Ascending aorta (tissue), 2 donors: Measurements from ENCODE around the gene SSBP1. TPM values are rescaled to one million over a fixed set of nuclear protein-coding genes. Genes with fewer than 3 reads are reported as not detected.

Experiments
- DNase-seq, 2 donors: peaks; one replicate each; pipeline ENCODE4 v3.0.0-alpha.2; 2019; ENCODE audit warnings: low spot score in 2 of 2
- H3K27ac ChIP-seq, 2 donors: fragments of 200-600 bp; sonication (generic); one replicate each; pipeline ENCODE4 v1.5.1; 2016 to 2017; ENCODE audit warnings: mild to moderate bottlenecking in 1 of 2
- H3K27me3 ChIP-seq: fragments of 200-600 bp; sonication (generic); one replicate; pipeline ENCODE4 v1.5.1; 2017
- H3K36me3 ChIP-seq, 2 donors: fragments of 200-600 bp; sonication (generic); one replicate each; pipeline ENCODE4 v1.5.1; 2016
- H3K4me1 ChIP-seq, 2 donors: fragments of 200-600 bp; sonication (generic); one replicate each; pipeline ENCODE4 v1.5.1; 2016 to 2017; ENCODE audit warnings: mild to moderate bottlenecking in 1 of 2
- H3K4me3 ChIP-seq, 2 donors: fragments of 200-600 bp; sonication (generic); one replicate each; pipeline ENCODE4 v1.5.1; 2016 to 2017; ENCODE audit warnings: mild to moderate bottlenecking in 1 of 2
- H3K9me3 ChIP-seq, 2 donors: fragments of 200-600 bp; sonication (generic); one replicate each; pipeline ENCODE4 v1.5.1; 2016
- CTCF ChIP-seq, 3 experiments: fragments of 200-600 bp in 2 of 3; fragments of 450-650 bp in 1 of 3; sonication (generic) in 2 of 3; IDR thresholded peaks; one replicate each; pipeline ENCODE4 v1.5.1; 2016 to 2019; ENCODE audit warnings: antibody characterized with exemption in 3 of 3, mild to moderate bottlenecking in 1 of 3, moderate library complexity in 1 of 3
- intact Hi-C: fragments of 100-400 bp; cut with DNase I; formaldehyde crosslinking; loops from one replicate; pipeline ENCODE4 v1.15.1; 2023
- total RNA-seq: library from RNA; depleted of rRNA; stranded (reverse); fragments of >200 nt; gene quantifications from one replicate; pipeline ENCODE4 v1.1.0, GENCODE V29; 2016

The SSBP1 gene
- total RNA-seq, 1 donor from 2014 or later, result 19.2 TPM

GRCh38 chr7:141715794-141716689 lies 22.1 kb upstream of the SSBP1 start:
- Histone ChIP-seq H3K9me3 (no peaks in the 10 kb centered on the region), H3K4me1 (no peaks in the 10 kb centered on the region), H3K27me3 (no peaks in the 10 kb centered on the region), H3K27ac (no peak overlapping the region), H3K4me3 (no peak overlapping the region), H3K36me3 (no peaks in the 10 kb centered on the region)
- no peak for TF ChIP-seq CTCF (IDR thresholded peaks at IDR 0.05)
- no peak for DNase-seq
- intact Hi-C loops, result no loop called here

- Histone ChIP-seq H3K27me3 (no peaks in the 10 kb centered on the region), H3K36me3 (peaks cover 0 to 3% of the 10 kb centered on the region in 2 donors), H3K9me3 (no peaks in the 10 kb centered on the region), H3K27ac (no peak overlapping the region), H3K4me1 (no peaks in the 10 kb centered on the region), H3K4me3 (no peak overlapping the region)
- DNase-seq, result no peak
- TF ChIP-seq CTCF (IDR thresholded peaks at IDR 0.05), result no peak
- intact Hi-C loops, result no loop called here
Measured at GRCh38 chr7:141717450-141717849, 20.7 kb upstream of the SSBP1 start.

- intact Hi-C loops, result no loop called here
- DNase-seq, result no peak
- peaks cover 0 to 3% of the 10 kb centered on the region in 2 donors for H3K36me3 ChIP-seq
- H3K4me1 ChIP-seq, result no peaks in the 10 kb centered on the region
- no peaks in the 10 kb centered on the region for H3K9me3 ChIP-seq
- H3K27me3 ChIP-seq, result no peaks in the 10 kb centered on the region
- no peak overlapping the region for H3K4me3 ChIP-seq
- no peak for TF ChIP-seq CTCF (IDR thresholded peaks at IDR 0.05)
- H3K27ac ChIP-seq, result no peak overlapping the region
Measured at GRCh38 chr7:141722529-141722928, 15.6 kb upstream of the SSBP1 start.

- no peak for DNase-seq
- Histone ChIP-seq H3K27me3 (no peaks in the 10 kb centered on the region), H3K4me1 (no peaks in the 10 kb centered on the region), H3K27ac (no peak overlapping the region), H3K4me3 (no peak overlapping the region), H3K9me3 (no peaks in the 10 kb centered on the region), H3K36me3 (no peaks in the 10 kb centered on the region)
- no peak for TF ChIP-seq CTCF (IDR thresholded peaks at IDR 0.05)
- intact Hi-C loops, result no loop called here
Measured at GRCh38 chr7:141729020-141729419, 9.1 kb upstream of the SSBP1 start.

- no peaks in the 10 kb centered on the region for H3K27me3 ChIP-seq
- TF ChIP-seq CTCF (IDR thresholded peaks at IDR 0.05), result no peak
- intact Hi-C loops, result no loop called here
- no peak overlapping the region for H3K27ac ChIP-seq
- no peaks in the 10 kb centered on the region for H3K4me1 ChIP-seq
- H3K36me3 ChIP-seq, result no peaks in the 10 kb centered on the region
- no peaks in the 10 kb centered on the region for H3K9me3 ChIP-seq
- no peak for DNase-seq
- no peak overlapping the region for H3K4me3 ChIP-seq
Measured at GRCh38 chr7:141731476-141732149, 6.5 kb upstream of the SSBP1 start.
